Type B pancreatic cell (in vitro differentiated cells): Measurements from ENCODE around the gene KLHL21. TPM values are rescaled to one million over a fixed set of nuclear protein-coding genes. Genes with fewer than 3 reads are reported as not detected.
A peak's percentile ranks its signal among the peaks of the same experiment; 100 is the strongest.

Experiments used
- DNase-seq: peaks from one replicate; pipeline ENCODE4 v3.0.0; 2021; ENCODE audit warnings: mixed read lengths; ENCODE audit not compliant: unreplicated experiment; ENCODE audit errors: extremely low spot score
- H3K27ac Mint-ChIP-seq: 2 replicates; pipeline ENCODE4 v1.8.0; 2021; ENCODE audit warnings: mild to moderate bottlenecking, mixed read lengths
- H3K27me3 Mint-ChIP-seq: 2 replicates; pipeline ENCODE4 v1.8.0; 2021; ENCODE audit warnings: mixed read lengths
- H3K36me3 Mint-ChIP-seq: 2 replicates; pipeline ENCODE4 v1.8.0; 2021; ENCODE audit warnings: mixed read lengths
- H3K4me1 Mint-ChIP-seq: one replicate; pipeline ENCODE4 v1.8.0; 2021; ENCODE audit warnings: mixed read lengths; ENCODE audit not compliant: unreplicated experiment
- H3K4me3 Mint-ChIP-seq: 2 replicates; pipeline ENCODE4 v1.8.0; 2021; ENCODE audit warnings: mild to moderate bottlenecking, mixed read lengths
- H3K9me3 Mint-ChIP-seq: 2 replicates; pipeline ENCODE4 v1.8.0; 2021; ENCODE audit warnings: mixed read lengths
- total RNA-seq: library from RNA; stranded (reverse); gene quantifications from 2 replicates; pipeline ENCODE4 v1.2.1, GENCODE V29; 2021; ENCODE audit warnings: low replicate concordance
- TF ChIP-seq, protein P1 (sequence below): fragments of 200-600 bp; sonication (generic); conservative IDR thresholded peaks from 2 replicates; pipeline ENCODE4 v1.5.0; 2021; ENCODE audit warnings: antibody characterized with exemption, mild to moderate bottlenecking

The KLHL21 gene
- total RNA-seq, 1 donor from 2014 or later = 15.1 TPM

DNA sequence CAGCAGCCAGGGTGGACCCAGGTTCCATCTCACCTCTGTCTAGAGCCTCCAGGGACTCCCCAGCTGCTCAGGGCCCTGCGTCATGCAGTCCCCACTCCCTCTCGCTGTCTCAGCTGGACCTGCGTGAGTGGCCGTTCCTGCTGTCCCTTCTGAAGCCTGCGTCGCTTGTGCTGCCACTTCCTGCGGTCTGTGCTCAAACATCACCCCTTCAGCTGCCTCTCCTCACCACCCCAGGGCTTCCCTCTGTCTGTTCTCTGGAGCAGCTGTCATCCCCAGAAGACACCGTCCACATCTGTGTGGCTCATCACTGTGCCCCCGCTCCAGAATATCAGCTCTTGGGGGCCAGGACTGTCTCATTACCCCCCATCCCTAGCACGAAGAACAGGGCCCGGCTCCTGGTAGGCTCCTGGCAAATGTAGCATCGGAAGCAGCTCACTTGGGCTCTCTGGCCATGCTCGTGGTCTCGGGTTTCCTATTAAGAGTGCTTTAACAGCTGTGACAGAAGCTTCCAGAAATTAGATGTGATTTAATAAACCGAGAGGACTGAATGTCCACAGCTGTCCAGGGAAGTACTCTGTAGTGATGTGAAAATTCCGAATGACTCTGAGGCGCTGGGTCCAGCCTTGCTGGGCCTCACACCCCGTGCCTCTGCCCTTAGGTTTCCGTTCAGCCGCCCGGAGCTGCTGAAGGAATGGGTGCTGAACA lies 25.3 kb upstream of the KLHL21 start:
- TF ChIP-seq, protein P1, sequence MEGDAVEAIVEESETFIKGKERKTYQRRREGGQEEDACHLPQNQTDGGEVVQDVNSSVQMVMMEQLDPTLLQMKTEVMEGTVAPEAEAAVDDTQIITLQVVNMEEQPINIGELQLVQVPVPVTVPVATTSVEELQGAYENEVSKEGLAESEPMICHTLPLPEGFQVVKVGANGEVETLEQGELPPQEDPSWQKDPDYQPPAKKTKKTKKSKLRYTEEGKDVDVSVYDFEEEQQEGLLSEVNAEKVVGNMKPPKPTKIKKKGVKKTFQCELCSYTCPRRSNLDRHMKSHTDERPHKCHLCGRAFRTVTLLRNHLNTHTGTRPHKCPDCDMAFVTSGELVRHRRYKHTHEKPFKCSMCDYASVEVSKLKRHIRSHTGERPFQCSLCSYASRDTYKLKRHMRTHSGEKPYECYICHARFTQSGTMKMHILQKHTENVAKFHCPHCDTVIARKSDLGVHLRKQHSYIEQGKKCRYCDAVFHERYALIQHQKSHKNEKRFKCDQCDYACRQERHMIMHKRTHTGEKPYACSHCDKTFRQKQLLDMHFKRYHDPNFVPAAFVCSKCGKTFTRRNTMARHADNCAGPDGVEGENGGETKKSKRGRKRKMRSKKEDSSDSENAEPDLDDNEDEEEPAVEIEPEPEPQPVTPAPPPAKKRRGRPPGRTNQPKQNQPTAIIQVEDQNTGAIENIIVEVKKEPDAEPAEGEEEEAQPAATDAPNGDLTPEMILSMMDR = no peak
- no peaks in the 10 kb centered on the region for H3K27me3 Mint-ChIP-seq
- no peak for DNase-seq
- peaks cover 7% of the 10 kb centered on the region for H3K36me3 Mint-ChIP-seq
- H3K4me3 Mint-ChIP-seq = peak overlapping the region; percentile 46
- H3K4me1 Mint-ChIP-seq = peaks cover 5% of the 10 kb centered on the region
- no peaks in the 10 kb centered on the region for H3K9me3 Mint-ChIP-seq
- H3K27ac Mint-ChIP-seq = peak overlapping the region; percentile 4

DNA sequence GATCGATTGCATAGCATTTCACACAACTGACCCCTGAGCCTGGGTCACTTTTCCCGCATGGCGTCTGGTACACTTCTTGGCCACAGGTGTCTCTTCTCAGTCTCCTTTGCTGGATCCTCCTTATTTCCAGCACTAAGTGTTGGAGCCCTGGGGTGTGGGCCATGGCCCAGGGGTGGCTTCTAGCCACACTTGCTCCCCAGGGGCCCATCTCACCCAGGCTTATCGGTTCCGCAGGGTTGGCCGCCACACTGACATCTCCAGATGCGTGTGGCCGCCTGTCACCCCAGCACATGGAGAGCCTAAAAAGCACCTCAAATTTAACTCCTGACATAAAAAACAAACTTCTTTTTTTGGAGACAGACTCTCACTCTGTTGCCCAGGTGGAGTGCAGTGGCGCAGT lies 24.4 kb upstream of the KLHL21 start:
- Mint-ChIP-seq H3K9me3 (no peaks in the 10 kb centered on the region), H3K27ac (no peak overlapping the region), H3K4me1 (peaks cover 5% of the 10 kb centered on the region), H3K36me3 (peaks cover 7% of the 10 kb centered on the region), H3K4me3 (peak overlapping the region; percentile 91), H3K27me3 (no peaks in the 10 kb centered on the region)
- TF ChIP-seq, protein P1 = no peak
- DNase-seq = no peak

DNA sequence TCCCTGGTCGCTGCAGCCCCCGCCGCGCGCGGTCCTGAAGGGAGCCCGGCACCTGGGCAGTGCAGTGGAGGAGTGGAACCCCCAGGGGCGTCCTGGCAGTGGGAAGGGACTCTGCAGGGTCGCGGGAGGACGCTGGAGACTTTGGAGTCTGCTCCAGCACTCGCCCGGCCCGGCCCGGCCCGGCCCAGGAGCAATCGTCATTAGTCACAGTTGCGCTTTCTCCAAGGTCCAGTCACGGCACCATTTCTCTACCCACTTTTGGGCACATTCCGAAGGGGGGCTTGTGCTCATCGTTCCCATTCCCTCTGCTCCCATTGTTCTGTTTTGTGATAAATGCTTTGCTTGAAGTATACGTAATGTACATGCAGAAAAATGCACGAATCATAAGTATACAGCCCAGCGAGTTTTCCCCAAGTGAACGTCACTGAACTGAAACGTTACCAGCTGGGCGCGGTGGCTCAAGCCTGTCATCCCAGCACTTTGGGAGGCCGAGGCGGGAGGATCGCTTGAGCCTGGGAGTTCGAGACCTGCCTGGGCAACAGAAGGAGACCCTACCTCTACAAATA lies 23.0 kb upstream of the KLHL21 start:
- TF ChIP-seq, protein P1 = no peak
- H3K4me1 Mint-ChIP-seq = peaks cover 5% of the 10 kb centered on the region
- peak overlapping the region; percentile 91 for H3K4me3 Mint-ChIP-seq
- H3K27me3 Mint-ChIP-seq = no peaks in the 10 kb centered on the region
- no peak for DNase-seq
- peak overlapping the region; percentile 89 for H3K27ac Mint-ChIP-seq
- H3K36me3 Mint-ChIP-seq = peaks cover 7% of the 10 kb centered on the region
- no peaks in the 10 kb centered on the region for H3K9me3 Mint-ChIP-seq

DNA sequence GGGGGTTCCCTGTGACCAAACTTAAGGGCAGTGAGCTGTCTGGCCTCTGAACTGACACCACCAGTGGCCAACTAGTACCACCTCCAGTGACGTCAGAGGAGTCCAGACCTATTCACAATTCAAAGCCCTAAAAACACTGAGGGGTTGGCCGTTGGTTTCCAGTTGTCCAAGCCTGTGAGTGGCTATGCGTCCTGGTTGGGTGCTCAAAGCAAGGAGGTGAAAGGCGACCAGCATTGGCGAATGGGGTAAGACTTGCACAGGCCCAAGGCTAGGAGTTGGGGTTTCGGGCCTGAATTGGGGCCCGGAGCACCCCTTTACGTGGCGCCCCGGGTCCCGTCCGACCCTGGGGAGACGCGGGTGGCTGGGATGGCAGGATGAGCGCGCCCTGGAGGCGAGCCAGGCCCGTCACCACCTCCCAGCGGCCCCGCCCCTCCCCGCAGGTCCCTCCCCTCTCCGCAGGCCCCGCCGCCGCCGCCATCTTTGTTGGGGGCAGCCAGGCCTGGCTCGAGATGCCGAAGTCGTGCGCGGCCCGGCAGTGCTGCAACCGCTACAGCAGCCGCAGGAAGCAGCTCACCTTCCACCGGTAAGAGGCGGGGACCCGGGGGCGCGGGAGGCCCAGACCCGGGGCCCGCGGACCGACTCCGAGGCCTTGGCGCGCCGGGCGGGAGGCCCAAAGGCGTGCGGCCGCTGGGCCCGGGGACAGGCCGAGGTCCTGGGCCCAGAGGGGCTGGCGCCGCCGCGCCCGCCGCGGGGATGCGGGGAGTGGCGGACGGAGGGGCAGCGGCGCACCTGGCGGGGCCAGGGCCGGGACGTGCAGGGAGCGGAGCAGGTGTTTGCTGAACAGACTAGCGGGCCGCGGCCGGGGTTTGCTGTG lies 22.3 kb upstream of the KLHL21 start, which contains the start of gene THAP3:
Gene THAP3 (plus strand): TSS at position 159 of the 874 bp plus-strand sequence. CDS start 351 bp downstream, at position 510.
- peaks cover 11% of the 10 kb centered on the region for H3K36me3 Mint-ChIP-seq

DNA sequence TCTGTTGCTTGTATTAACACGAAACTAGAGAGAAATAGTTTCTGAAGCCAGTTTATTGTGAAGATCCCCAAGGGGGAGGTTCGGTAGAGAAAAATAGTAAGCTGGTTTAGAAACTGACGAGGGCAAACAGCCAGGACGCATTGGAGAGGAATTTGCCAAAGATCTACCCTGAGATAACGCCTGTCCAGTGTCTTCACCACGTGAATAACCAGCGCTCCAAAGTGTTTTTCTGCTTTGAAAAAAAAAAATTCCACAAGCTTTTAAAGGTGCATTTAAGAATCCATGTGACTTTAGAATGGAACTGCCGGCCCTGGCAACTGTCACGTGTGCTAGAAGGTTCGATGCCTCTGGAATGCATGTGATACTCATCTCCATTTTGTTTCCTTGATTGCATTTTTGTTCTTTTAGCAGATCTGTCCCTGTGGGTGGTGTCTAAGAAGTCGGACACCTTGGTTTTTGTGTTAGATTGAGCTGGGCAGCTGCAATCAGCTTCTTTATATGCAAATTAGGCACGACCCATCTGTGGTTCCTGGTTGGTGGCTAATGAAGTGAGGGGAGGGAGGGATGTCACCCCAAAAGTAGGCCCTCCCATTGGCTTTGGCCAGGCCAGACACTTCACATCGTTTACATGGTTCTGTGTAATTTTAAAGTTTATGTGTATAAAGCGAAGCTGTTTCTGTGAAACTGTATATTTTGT lies 20.7 kb upstream of the KLHL21 start:
- Mint-ChIP-seq H3K27ac (peak overlapping the region; percentile 70), H3K9me3 (no peaks in the 10 kb centered on the region), H3K27me3 (no peaks in the 10 kb centered on the region), H3K36me3 (peaks cover 11% of the 10 kb centered on the region), H3K4me3 (peak overlapping the region; percentile 51), H3K4me1 (peaks cover 5% of the 10 kb centered on the region)
- TF ChIP-seq, protein P1 = no peak
- no peak for DNase-seq

More for the DNA sequence above, 22.3 kb upstream of the KLHL21 start, which contains the start of gene THAP3:
- peak; percentile 92 for DNase-seq
- H3K4me1 Mint-ChIP-seq = peaks cover 5% of the 10 kb centered on the region
- peak within 1 kb of the TSS; percentile 89 for H3K27ac Mint-ChIP-seq
- H3K9me3 Mint-ChIP-seq = no peaks in the 10 kb centered on the region
- H3K4me3 Mint-ChIP-seq = peak within 1 kb of the TSS; percentile 91
- TF ChIP-seq, protein P1 = peak; percentile 24
- no peaks in the 10 kb centered on the region for H3K27me3 Mint-ChIP-seq
